Kidney capillary endothelial cell (primary cell): ENCODE data around the gene NEDD4L.

ENCODE experiments used
- DNase-seq: peaks from one replicate; pipeline ENCODE4 v3.0.0-alpha.2; 2018; ENCODE audit warnings: low spot score

NEDD4L gene

GRCh38 chr18:58211510-58211909, 167.5 kb downstream of the NEDD4L start:
- DNase-seq, result no peak

- no peak for DNase-seq
Measured at GRCh38 chr18:58212274-58212673, 168.2 kb downstream of the NEDD4L start.

- DNase-seq, result no peak
Measured at GRCh38 chr18:58213440-58213839, 169.4 kb downstream of the NEDD4L start.

- no peak for DNase-seq
Measured at GRCh38 chr18:58215011-58215410, 171.0 kb downstream of the NEDD4L start.

- DNase-seq, result no peak
Measured at GRCh38 chr18:58216071-58216481, 172.1 kb downstream of the NEDD4L start.

GRCh38 chr18:58217052-58217451, 173.0 kb downstream of the NEDD4L start:
- DNase-seq, result no peak

GRCh38 chr18:58218117-58218516, 174.1 kb downstream of the NEDD4L start:
- no peak for DNase-seq

GRCh38 chr18:58221060-58221725, 177.2 kb downstream of the NEDD4L start:
- DNase-seq, result no peak

- DNase-seq, result no peak
Measured at GRCh38 chr18:58222432-58223125, 178.6 kb downstream of the NEDD4L start.

- peak; percentile 97 for DNase-seq
Measured at GRCh38 chr18:58223717-58224424, 179.8 kb downstream of the NEDD4L start.

GRCh38 chr18:58224425-58224750, 180.4 kb downstream of the NEDD4L start:
- DNase-seq, result no peak

GRCh38 chr18:58225101-58225500, 181.1 kb downstream of the NEDD4L start:
- no peak for DNase-seq

GRCh38 chr18:58226429-58226828, 182.4 kb downstream of the NEDD4L start:
- no peak for DNase-seq

- no peak for DNase-seq
Measured at GRCh38 chr18:58227361-58227930, 183.4 kb downstream of the NEDD4L start.

GRCh38 chr18:58228176-58228575, 184.2 kb downstream of the NEDD4L start:
- no peak for DNase-seq

- DNase-seq, result no peak
Measured at GRCh38 chr18:58228762-58229161, 184.7 kb downstream of the NEDD4L start.

GRCh38 chr18:58229162-58229561, 185.1 kb downstream of the NEDD4L start:
- DNase-seq, result no peak

GRCh38 chr18:58230438-58231179, 186.6 kb downstream of the NEDD4L start:
- DNase-seq, result no peak

GRCh38 chr18:58231930-58232329, 187.9 kb downstream of the NEDD4L start:
- DNase-seq, result no peak

GRCh38 chr18:58232668-58233067, 188.6 kb downstream of the NEDD4L start:
- DNase-seq, result no peak

GRCh38 chr18:58234359-58234741, 190.3 kb downstream of the NEDD4L start:
- no peak for DNase-seq

- DNase-seq, result no peak
Measured at GRCh38 chr18:58235001-58235436, 191.0 kb downstream of the NEDD4L start.
